Measurements from ENCODE around the gene JAZF1. TPM values are rescaled to one million over a fixed set of nuclear protein-coding genes. Genes with fewer than 3 reads are reported as not detected.

The JAZF1 gene
- polyA plus RNA-seq, 1 experiment, result 11.6 TPM

DNA sequence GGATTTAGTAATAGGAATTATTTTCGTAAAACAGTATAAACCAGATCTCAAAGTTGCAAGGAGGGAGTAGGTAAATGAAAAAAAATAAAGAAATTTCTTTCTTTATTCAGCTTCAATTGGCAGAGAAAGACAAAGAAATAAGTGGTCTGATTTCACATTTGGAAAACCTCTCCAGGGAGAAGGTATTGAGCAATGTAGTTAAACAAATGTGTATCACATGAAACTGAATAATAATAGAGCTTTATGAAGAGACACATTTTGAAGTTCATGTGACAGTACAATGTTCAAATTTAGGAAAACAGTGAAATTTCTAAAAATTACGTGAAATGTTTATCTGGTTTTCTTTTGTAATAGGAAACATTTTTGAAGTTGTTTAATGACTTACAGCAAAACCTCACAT, 377.6 kb downstream of the JAZF1 start:
- no peak for DNase-seq (ENCODE audit: low read depth)
- ChIA-PET CTCF (interaction anchor here (1.1 to 1.7 kb wide), 2 partner anchors 11 to 18 kb away, joined by 3 read pairs; no protein-coding TSS in a partner anchor), POLR2A (interaction anchor here (0.7 kb wide), 1 partner anchor 613 kb away, joined by 4 read pairs; no protein-coding TSS in a partner anchor)
- Histone ChIP-seq H3K36me3 (ENCODE audit: control insufficient read depth, insufficient read depth, low read length) (no peaks in the 10 kb centered on the region), H3K4me3 (ENCODE audit: low read depth, low read length) (no peak overlapping the region), H3K27me3 (ENCODE audit: control insufficient read depth, insufficient read depth, low read length) (no peaks in the 10 kb centered on the region)
- no peak for TF ChIP-seq CTCF (IDR thresholded peaks at IDR 0.05; ENCODE audit: insufficient read depth, low read depth, low read length)

- ChIA-PET CTCF (no interaction called here), POLR2A (no interaction called here)
- H3K36me3 ChIP-seq (ENCODE audit: control insufficient read depth, insufficient read depth, low read length), result no peaks in the 10 kb centered on the region
- H3K27me3 ChIP-seq (ENCODE audit: control insufficient read depth, insufficient read depth, low read length), result no peaks in the 10 kb centered on the region
- no peak overlapping the region for H3K4me3 ChIP-seq (ENCODE audit: low read depth, low read length)
- DNase-seq (ENCODE audit: low read depth), result no peak
- TF ChIP-seq CTCF (IDR thresholded peaks at IDR 0.05; ENCODE audit: insufficient read depth, low read depth, low read length), result no peak
Measured at GRCh38 chr7:27799212-27799611, 381.4 kb downstream of the JAZF1 start.

- no peak for DNase-seq (ENCODE audit: low read depth)
- Histone ChIP-seq H3K27me3 (ENCODE audit: control insufficient read depth, insufficient read depth, low read length) (no peaks in the 10 kb centered on the region), H3K36me3 (ENCODE audit: control insufficient read depth, insufficient read depth, low read length) (peaks cover 3% of the 10 kb centered on the region; the same call in 1 of the 2 replicates), H3K4me3 (ENCODE audit: low read depth, low read length) (no peak overlapping the region)
- CTCF ChIA-PET, result interaction anchor here (1.2 kb wide), 1 partner anchor 22 kb away, joined by 5 read pairs; no protein-coding TSS in a partner anchor
- no peak for TF ChIP-seq CTCF (IDR thresholded peaks at IDR 0.05; ENCODE audit: insufficient read depth, low read depth, low read length)
- POLR2A ChIA-PET, result no interaction called here
Measured at GRCh38 chr7:27795977-27796376, 384.6 kb downstream of the JAZF1 start.

DNA sequence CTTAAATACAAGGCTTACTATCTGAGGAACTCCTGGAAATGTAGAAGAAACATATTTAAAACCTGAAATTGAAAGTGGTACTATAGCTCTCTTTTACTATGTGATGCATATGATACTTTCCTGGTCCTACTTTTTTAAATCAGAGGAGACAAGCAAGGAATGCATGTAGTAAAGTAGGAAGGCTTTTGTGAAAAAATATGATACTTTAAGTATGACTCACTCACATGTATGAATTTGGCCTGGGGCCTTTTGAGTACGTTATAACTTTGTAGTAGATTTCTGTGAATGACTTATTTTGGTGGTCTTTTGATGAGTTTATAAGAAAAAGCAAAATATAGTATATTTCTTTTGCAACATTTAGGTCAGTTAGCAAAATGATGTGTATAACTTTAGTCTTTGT, 386.8 kb downstream of the JAZF1 start:
- TF ChIP-seq CTCF (IDR thresholded peaks at IDR 0.05; ENCODE audit: insufficient read depth, low read depth, low read length), result no peak
- H3K4me3 ChIP-seq (ENCODE audit: low read depth, low read length), result no peak overlapping the region
- POLR2A ChIA-PET, result no interaction called here
- DNase-seq (ENCODE audit: low read depth), result no peak
- H3K36me3 ChIP-seq (ENCODE audit: control insufficient read depth, insufficient read depth, low read length), result peaks cover 3% of the 10 kb centered on the region; the same call in 1 of the 2 replicates
- no peaks in the 10 kb centered on the region for H3K27me3 ChIP-seq (ENCODE audit: control insufficient read depth, insufficient read depth, low read length)
- CTCF ChIA-PET, result no interaction called here

DNA sequence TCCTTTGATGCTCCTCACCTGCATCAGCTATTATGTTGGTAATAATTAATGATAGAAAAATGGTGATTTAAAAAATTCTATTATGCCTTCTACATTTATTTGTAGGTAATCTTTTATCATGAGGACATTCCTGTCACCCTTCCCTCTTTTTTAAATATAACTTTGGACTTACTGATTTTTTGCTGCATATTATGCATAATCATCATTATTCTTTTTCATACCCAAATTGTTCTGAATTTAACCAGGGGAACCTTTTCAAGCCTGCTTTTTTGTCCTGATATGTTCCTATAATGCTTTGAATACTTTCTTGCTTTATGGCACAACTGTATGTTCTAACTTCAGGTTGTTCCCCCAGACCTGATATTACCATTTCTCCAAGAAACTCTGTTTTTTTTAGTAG, 392.2 kb downstream of the JAZF1 start:
- ChIA-PET POLR2A (no interaction called here), CTCF (interaction anchor here (1.0 kb wide), 1 partner anchor 232 kb away, joined by 4 read pairs; no protein-coding TSS in a partner anchor)
- Histone ChIP-seq H3K27me3 (ENCODE audit: control insufficient read depth, insufficient read depth, low read length) (no peaks in the 10 kb centered on the region), H3K4me3 (ENCODE audit: low read depth, low read length) (no peak overlapping the region), H3K36me3 (ENCODE audit: control insufficient read depth, insufficient read depth, low read length) (peaks cover 3% of the 10 kb centered on the region; the same call in 1 of the 2 replicates)
- no peak for TF ChIP-seq CTCF (IDR thresholded peaks at IDR 0.05; ENCODE audit: insufficient read depth, low read depth, low read length)
- DNase-seq (ENCODE audit: low read depth), result no peak

Data from BJ (cell line).